SH-SY5Y (cell line): ENCODE results near the gene MCF2L.

Experiments
- GATA2 ChIP-seq: IDR thresholded peaks from 2 replicates; pipeline ENCODE4 v1.6.1; 2011; ENCODE audit warnings: mild to moderate bottlenecking, low read depth, low read length
- GATA3 ChIP-seq: IDR thresholded peaks from 2 replicates; pipeline ENCODE4 v1.6.1; 2011; ENCODE audit warnings: low read depth, mild to moderate bottlenecking, low read length, moderate library complexity

- TF ChIP-seq GATA2 = no peak
- TF ChIP-seq GATA3 = no peak
Observed at GRCh38 chr13:113083022-113083373, 114.0 kb downstream of the MCF2L start.
